Choroid plexus epithelial cell (primary cell): Measurements from ENCODE around the gene CLDN14.

Source experiments
- DNase-seq: peaks from one replicate; pipeline ENCODE4 v3.0.0-alpha.2; 2010; ENCODE audit warnings: low read depth
- H3K4me3 ChIP-seq: 2 replicates; pipeline ENCODE4 v1.5.1; 2011; ENCODE audit warnings: low read depth, mild to moderate bottlenecking, control low read depth, low read length, moderate library complexity
- TF ChIP-seq, protein P1 (sequence below): conservative IDR thresholded peaks from 2 replicates; pipeline ENCODE4 v1.5.1; 2011; ENCODE audit warnings: low read depth, mild to moderate bottlenecking, control low read depth, inconsistent platforms, low read length, moderate library complexity

The CLDN14 gene

DNA sequence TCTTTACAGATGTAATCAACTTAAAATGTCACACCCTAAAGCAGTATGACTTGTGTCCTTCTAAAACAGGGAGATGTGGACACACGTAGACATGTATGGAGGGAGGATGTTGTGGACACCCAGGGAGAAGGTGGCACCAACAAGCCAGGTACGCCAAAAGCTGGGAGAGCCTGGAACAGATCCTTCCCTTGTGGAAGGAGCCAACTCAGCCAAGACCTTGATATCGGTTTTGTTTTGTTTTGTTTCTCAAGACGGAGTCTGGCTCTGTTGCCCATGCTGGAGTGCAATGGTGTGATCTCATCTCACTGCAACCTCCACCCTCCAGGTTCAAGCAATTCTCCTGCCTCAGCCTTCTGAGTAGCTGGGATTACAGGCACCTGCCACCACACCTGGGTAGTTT is 49.1 kb downstream of the CLDN14 start:
- TF ChIP-seq, protein P1, sequence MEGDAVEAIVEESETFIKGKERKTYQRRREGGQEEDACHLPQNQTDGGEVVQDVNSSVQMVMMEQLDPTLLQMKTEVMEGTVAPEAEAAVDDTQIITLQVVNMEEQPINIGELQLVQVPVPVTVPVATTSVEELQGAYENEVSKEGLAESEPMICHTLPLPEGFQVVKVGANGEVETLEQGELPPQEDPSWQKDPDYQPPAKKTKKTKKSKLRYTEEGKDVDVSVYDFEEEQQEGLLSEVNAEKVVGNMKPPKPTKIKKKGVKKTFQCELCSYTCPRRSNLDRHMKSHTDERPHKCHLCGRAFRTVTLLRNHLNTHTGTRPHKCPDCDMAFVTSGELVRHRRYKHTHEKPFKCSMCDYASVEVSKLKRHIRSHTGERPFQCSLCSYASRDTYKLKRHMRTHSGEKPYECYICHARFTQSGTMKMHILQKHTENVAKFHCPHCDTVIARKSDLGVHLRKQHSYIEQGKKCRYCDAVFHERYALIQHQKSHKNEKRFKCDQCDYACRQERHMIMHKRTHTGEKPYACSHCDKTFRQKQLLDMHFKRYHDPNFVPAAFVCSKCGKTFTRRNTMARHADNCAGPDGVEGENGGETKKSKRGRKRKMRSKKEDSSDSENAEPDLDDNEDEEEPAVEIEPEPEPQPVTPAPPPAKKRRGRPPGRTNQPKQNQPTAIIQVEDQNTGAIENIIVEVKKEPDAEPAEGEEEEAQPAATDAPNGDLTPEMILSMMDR, result no peak
- DNase-seq, result peak; percentile 38
- H3K4me3 ChIP-seq, result no peak overlapping the region

DNA sequence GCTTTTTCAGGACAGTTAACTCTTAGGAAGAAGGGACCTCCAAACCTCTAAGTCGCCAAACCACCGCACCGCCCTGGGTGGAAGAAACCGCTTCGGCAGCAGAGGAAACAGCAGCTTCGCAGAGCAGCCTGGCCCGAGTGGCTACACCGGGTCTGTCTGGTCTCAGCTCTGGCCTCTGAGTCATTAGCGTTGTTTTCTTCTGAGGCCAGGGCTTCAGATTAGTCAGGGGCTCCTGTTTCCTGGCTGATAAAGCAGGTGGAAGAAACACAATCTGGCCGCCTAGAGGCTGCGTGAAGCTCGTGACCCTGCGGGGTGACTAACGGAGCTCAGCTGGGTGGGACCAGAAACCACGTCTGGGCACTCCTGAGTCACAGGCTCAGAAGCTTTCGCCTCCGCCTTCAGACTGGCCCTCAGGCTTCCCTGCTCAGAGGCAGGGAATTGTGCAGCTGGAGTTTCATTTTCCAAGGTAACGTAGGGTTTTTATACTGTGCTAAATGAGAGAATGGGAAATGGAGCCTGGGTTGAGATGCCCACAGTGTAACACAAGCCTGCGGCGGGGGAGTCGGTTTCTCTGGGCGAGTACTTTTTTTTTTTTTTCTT is 49.9 kb downstream of the CLDN14 start:
- peak; percentile 99 for DNase-seq
- TF ChIP-seq, protein P1, result peak; percentile 18
- peak overlapping the region; percentile 10 for H3K4me3 ChIP-seq

GRCh38 chr21:36428761-36429432 is 51.0 kb downstream of the CLDN14 start:
- no peak for DNase-seq
- TF ChIP-seq, protein P1, result no peak
- no peak overlapping the region for H3K4me3 ChIP-seq

GRCh38 chr21:36427502-36427901 is 52.4 kb downstream of the CLDN14 start:
- H3K4me3 ChIP-seq, result no peak overlapping the region
- TF ChIP-seq, protein P1, result no peak
- no peak for DNase-seq

DNA sequence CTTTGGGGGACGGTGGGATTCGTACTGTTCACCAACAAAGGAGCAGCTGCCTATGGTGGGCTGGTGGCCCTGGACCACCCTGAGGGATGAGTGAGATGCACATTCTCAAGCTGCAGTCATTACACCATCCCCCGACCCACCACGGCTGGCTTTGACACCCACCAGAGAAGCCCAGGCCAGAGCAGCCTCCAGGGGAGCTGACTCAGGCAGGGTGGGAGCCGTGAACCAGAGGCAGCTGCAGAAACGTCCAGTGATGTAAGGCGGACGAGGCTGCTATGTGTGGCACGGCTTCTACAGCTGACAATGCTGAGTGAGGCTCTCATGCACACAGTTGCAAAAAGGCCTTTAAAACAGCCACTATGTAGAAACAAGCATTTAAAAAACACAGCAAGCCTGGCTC is 54.6 kb downstream of the CLDN14 start:
- TF ChIP-seq, protein P1, result no peak
- DNase-seq, result peak; percentile 61
- no peak overlapping the region for H3K4me3 ChIP-seq

GRCh38 chr21:36424592-36424991 is 55.3 kb downstream of the CLDN14 start:
- H3K4me3 ChIP-seq, result no peak overlapping the region
- no peak for DNase-seq
- TF ChIP-seq, protein P1, result no peak

GRCh38 chr21:36423771-36424433 is 56.0 kb downstream of the CLDN14 start:
- no peak overlapping the region for H3K4me3 ChIP-seq
- TF ChIP-seq, protein P1, result no peak
- DNase-seq, result no peak
